Caki2 (cell line): ENCODE results near the gene PTTG1. TPM values are rescaled to one million over a fixed set of nuclear protein-coding genes. Genes with fewer than 3 reads are reported as not detected.

Source experiments
- DNase-seq: peaks from one replicate; pipeline ENCODE4 v3.0.0-alpha.2; 2015; ENCODE audit warnings: low read depth
- in situ Hi-C: cut with HindIII; loops from 2 replicates; pipeline ENCODE4 v1.10.0; 2016; ENCODE audit warnings: low sequenced_read_pairs, low pct_unique_long_range_greater_than_20kb, mixed read lengths
- total RNA-seq: library from RNA; depleted of rRNA; stranded (reverse); fragments of >200 nt; shearing (Covaris generic); gene quantifications from 2 replicates; pipeline ENCODE4 v1.2.3, GENCODE V29; 2014; ENCODE audit warnings: low replicate concordance

The PTTG1 gene
- total RNA-seq, 1 experiment from 2014 or later, result 973 TPM

- DNase-seq, result no peak
- in situ Hi-C loops, result no loop called here
Measured at GRCh38 chr5:160464466-160464797, 42.8 kb downstream of the PTTG1 start.

GRCh38 chr5:160466116-160466515, 44.5 kb downstream of the PTTG1 start:
- in situ Hi-C loops, result no loop called here
- no peak for DNase-seq

GRCh38 chr5:160466889-160467554, 45.4 kb downstream of the PTTG1 start:
- DNase-seq, result no peak
- in situ Hi-C loops, result no loop called here

GRCh38 chr5:160467555-160468362, 46.1 kb downstream of the PTTG1 start:
- in situ Hi-C loops, result no loop called here
- peak; percentile 100 for DNase-seq

GRCh38 chr5:160468363-160468975, 46.8 kb downstream of the PTTG1 start:
- no peak for DNase-seq
- in situ Hi-C loops, result no loop called here

- DNase-seq, result peak; percentile 70
- in situ Hi-C loops, result no loop called here
Measured at GRCh38 chr5:160469156-160470144, 47.8 kb downstream of the PTTG1 start.

GRCh38 chr5:160470437-160471361, 49.0 kb downstream of the PTTG1 start:
- in situ Hi-C loops, result no loop called here

GRCh38 chr5:160471761-160472160, 50.1 kb downstream of the PTTG1 start:
- no peak for DNase-seq
- in situ Hi-C loops, result no loop called here

More at GRCh38 chr5:160470437-160471361, 49.0 kb downstream of the PTTG1 start:
- peak; percentile 67 for DNase-seq

GRCh38 chr5:160472482-160472881, 50.8 kb downstream of the PTTG1 start:
- DNase-seq, result no peak
- in situ Hi-C loops, result no loop called here

GRCh38 chr5:160473681-160474080, 52.0 kb downstream of the PTTG1 start:
- in situ Hi-C loops, result no loop called here
- DNase-seq, result peak; percentile 81

- no peak for DNase-seq
- in situ Hi-C loops, result no loop called here
Measured at GRCh38 chr5:160474084-160474483, 52.4 kb downstream of the PTTG1 start.

- DNase-seq, result no peak
- in situ Hi-C loops, result no loop called here
Measured at GRCh38 chr5:160475864-160476438, 54.3 kb downstream of the PTTG1 start.

- no peak for DNase-seq
- in situ Hi-C loops, result no loop called here
Measured at GRCh38 chr5:160477266-160477970, 55.8 kb downstream of the PTTG1 start.

GRCh38 chr5:160478163-160478562, 56.5 kb downstream of the PTTG1 start:
- DNase-seq, result no peak
- in situ Hi-C loops, result no loop called here
